K562 (cell line): ENCODE results near the gene GEN1. TPM values are rescaled to one million over a fixed set of nuclear protein-coding genes. Genes with fewer than 3 reads are reported as not detected.

Experiments used
- ATAC-seq: fragments of 200-7000 bp; cut with Tn5 transposase; 3 replicates; pipeline ENCODE4 v1.9.1; 2020; ENCODE audit warnings: moderate library complexity
- BruUV-seq: library from RNA; stranded (reverse); fragments of 400-500 nt; replicated peaks from 2 replicates; lab custom pipeline; 2021; lab: Mats Ljungman, UMichigan
- CTCF ChIA-PET: fragments of 300-600 bp; formaldehyde crosslinking; extraction: SDS; loops from one replicate; lab custom pipeline; 2021; ENCODE audit warnings: low intra/inter-chr PET ratio; lab: Yijun Ruan, JAX
- POLR2A ChIA-PET: fragments of 300-600, 350-650 bp; sonication (Branson Sonifier 250); formaldehyde crosslinking; extraction: SDS; loops from one replicate; lab custom pipeline; 2021; ENCODE audit warnings: antibody characterized with exemption, inconsistent platforms; lab: Yijun Ruan, JAX
- DNase-seq, 4 experiments: peaks; one replicate each; pipeline versions ENCODE4 v3.0.0 to v3.0.0-alpha.2; 2011 to 2018; ENCODE audit warnings: low spot score in 3 of 4, mixed read lengths in 3 of 4; ENCODE audit errors: extremely low read depth in 1 of 4
- FAIRE-seq: peaks from 2 replicates; lab custom pipeline; 2011; peaks lifted over from hg19 to GRCh38; lab: Jason Lieb, UNC
- H2AFZ ChIP-seq: 2 replicates; pipeline ENCODE4 v1.6.0; 2011; ENCODE audit warnings: low read depth, low read length, control low read depth, inconsistent platforms
- H3K27ac ChIP-seq: fragments of 200-600 bp; 3 replicates; pipeline ENCODE4 v1.8.0; 2011; ENCODE audit warnings: low read depth, mild to moderate bottlenecking, control low read depth, inconsistent platforms, low read length, moderate library complexity, mixed read lengths; ENCODE audit errors: extremely low read depth
- H3K27me3 ChIP-seq, 2 experiments: fragments of 300-600 bp in 1 of 2; 2 replicates in 1 of 2; 3 replicates in 1 of 2; pipeline versions ENCODE4 v1.6.0 to v1.8.0; 2011; ENCODE audit warnings: inconsistent platforms in 2 of 2, low read length in 2 of 2, mild to moderate bottlenecking in 1 of 2, mixed read lengths in 1 of 2, moderate library complexity in 1 of 2; ENCODE audit not compliant: control insufficient read depth in 2 of 2, insufficient read depth in 2 of 2
- H3K36me3 ChIP-seq: fragments of 300-600 bp; 3 replicates; pipeline ENCODE4 v1.8.0; 2011; ENCODE audit warnings: mild to moderate bottlenecking, low read length, inconsistent platforms; ENCODE audit not compliant: control insufficient read depth, insufficient read depth
- H3K4me1 ChIP-seq, 2 experiments: fragments of 200-600 bp in 1 of 2; replicated peaks in 1 of 2; 2 replicates in 1 of 2; 3 replicates in 1 of 2; pipeline versions ENCODE4 v1.5.1 to v1.8.0; 2011; ENCODE audit warnings: inconsistent platforms in 2 of 2, low read length in 2 of 2, mild to moderate bottlenecking in 1 of 2, mixed read lengths in 1 of 2, moderate library complexity in 1 of 2; ENCODE audit not compliant: control insufficient read depth in 2 of 2, insufficient read depth in 2 of 2
- H3K4me2 ChIP-seq: 2 replicates; pipeline ENCODE4 v1.6.1; 2011; ENCODE audit warnings: low read length, control low read depth, inconsistent platforms, mixed read lengths; ENCODE audit not compliant: insufficient read depth
- H3K4me3 ChIP-seq: fragments of 200-600 bp; sonication (generic), shearing (Covaris generic); 2 replicates; pipeline ENCODE4 v1.5.1; 2016; ENCODE audit warnings: control low read depth, inconsistent platforms
- H3K79me2 ChIP-seq: fragments of 200-600 bp; 3 replicates; pipeline ENCODE4 v1.8.0; 2011; ENCODE audit warnings: low read length, inconsistent platforms; ENCODE audit not compliant: control insufficient read depth, insufficient read depth
- H3K9ac ChIP-seq, 2 experiments: 2 replicates each; pipeline versions ENCODE4 v1.6.0 to v1.6.1; 2011; ENCODE audit warnings: low read depth in 2 of 2, low read length in 2 of 2, control low read depth in 1 of 2, inconsistent platforms in 1 of 2, mild to moderate bottlenecking in 1 of 2, mixed read lengths in 1 of 2; ENCODE audit not compliant: insufficient read depth in 1 of 2
- H3K9me1 ChIP-seq: one replicate; pipeline ENCODE4 v1.6.0; 2011; ENCODE audit warnings: inconsistent platforms, mild to moderate bottlenecking, low read length, moderate library complexity; ENCODE audit not compliant: control insufficient read depth, insufficient read depth
- H3K9me3 ChIP-seq: replicated peaks from 2 replicates; pipeline ENCODE4 v1.5.1; 2011; ENCODE audit warnings: low read depth, low read length, inconsistent platforms; ENCODE audit not compliant: control insufficient read depth, insufficient read depth
- H4K20me1 ChIP-seq: replicated peaks from 2 replicates; pipeline ENCODE4 v1.6.1; 2011; ENCODE audit warnings: low read length, inconsistent platforms, mixed read lengths; ENCODE audit not compliant: control insufficient read depth, insufficient read depth
- ARID1B ChIP-seq: fragments of 450-650 bp; IDR thresholded peaks from 2 replicates; pipeline ENCODE4 v1.6.1; 2016; ENCODE audit warnings: antibody characterized with exemption, mild to moderate bottlenecking, inconsistent platforms
- ATF3 ChIP-seq, 2 experiments: fragments of 450-650 bp in 1 of 2; sonication (generic) in 1 of 2; formaldehyde crosslinking in 1 of 2; IDR thresholded peaks in 1 of 2; conservative IDR thresholded peaks in 1 of 2; 2 replicates each; pipeline versions ENCODE4 v1.6.1 to v1.8.1; 2016 to 2023; ENCODE audit warnings: mild to moderate bottlenecking in 2 of 2, moderate library complexity in 2 of 2, inconsistent platforms in 1 of 2, missing genetic modification reagents in 1 of 2
- CCNT2 ChIP-seq: IDR thresholded peaks from 2 replicates; pipeline ENCODE4 v1.6.1; 2011; ENCODE audit warnings: borderline replicate concordance, low read depth, mild to moderate bottlenecking, moderate library complexity, mixed read lengths, low read length; ENCODE audit not compliant: insufficient read length; ENCODE audit errors: extremely low read depth
- CEBPB ChIP-seq: fragments of 450-650 bp; IDR thresholded peaks from 2 replicates; pipeline ENCODE4 v1.6.1; 2016; ENCODE audit warnings: missing genetic modification characterization, missing compliant biosample characterization
- CEBPG ChIP-seq, 3 experiments: fragments of 200-800 bp in 1 of 3; sonication (Bioruptor generic) in 1 of 3; sonication (generic) in 1 of 3; formaldehyde crosslinking in 1 of 3; IDR thresholded peaks in 2 of 3; conservative IDR thresholded peaks in 1 of 3; 2 replicates each; pipeline versions ENCODE4 v1.6.1 to v1.8.0; 2016 to 2022; ENCODE audit warnings: missing compliant biosample characterization in 2 of 3, missing genetic modification characterization in 2 of 3, mild to moderate bottlenecking in 1 of 3, missing genetic modification reagents in 1 of 3
- CREB3L1 ChIP-seq: fragments of 450-650 bp; IDR thresholded peaks from 2 replicates; pipeline ENCODE4 v1.6.1; 2014; ENCODE audit warnings: low read depth, mild to moderate bottlenecking, moderate library complexity, borderline replicate concordance
- FOSL1 ChIP-seq: fragments of 200-800 bp; sonication (Bioruptor generic); conservative IDR thresholded peaks from 2 replicates; pipeline ENCODE4 v1.6.1; 2016; ENCODE audit warnings: missing genetic modification characterization, missing compliant biosample characterization
- PPARD ChIP-seq: fragments of 250-450 bp; sonication (Bioruptor Pico); IDR thresholded peaks from 2 replicates; pipeline ENCODE4 v1.8.0; 2022; ENCODE audit warnings: inconsistent platforms, mild to moderate bottlenecking, moderate library complexity
- SMARCA4 ChIP-seq: fragments of 450-650 bp; IDR thresholded peaks from 2 replicates; pipeline ENCODE4 v1.6.1; 2016
- SOX6 ChIP-seq: fragments of 450-650 bp; IDR thresholded peaks from 2 replicates; pipeline ENCODE4 v1.6.1; 2014; ENCODE audit warnings: mild to moderate bottlenecking
- YY1 ChIP-seq, 3 experiments: IDR thresholded peaks; 2 replicates each; pipeline ENCODE4 v1.6.1; 2011; ENCODE audit warnings: low read length in 2 of 3, mild to moderate bottlenecking in 2 of 3, moderate library complexity in 2 of 3, borderline replicate concordance in 1 of 3, control low read depth in 1 of 3, low read depth in 1 of 3; ENCODE audit not compliant: insufficient read depth in 3 of 3, insufficient replicate concordance in 2 of 3, control insufficient read depth in 1 of 3, insufficient read length in 1 of 3; ENCODE audit errors: extremely low read depth in 1 of 3
- ZBTB9 ChIP-seq: fragments of 450-650 bp; formaldehyde crosslinking; IDR thresholded peaks from 2 replicates; pipeline ENCODE4 v1.4.0; 2020; ENCODE audit warnings: mild to moderate bottlenecking, moderate library complexity
- ZFP1 ChIP-seq: fragments of 450-650 bp; formaldehyde crosslinking; IDR thresholded peaks from 2 replicates; pipeline ENCODE4 v1.4.0; 2020; ENCODE audit warnings: mild to moderate bottlenecking, mixed read lengths
- ZFPM2 ChIP-seq: fragments of 250-450 bp; sonication (Bioruptor Pico); IDR thresholded peaks from 2 replicates; pipeline ENCODE4 v1.5.1; 2022; ENCODE audit warnings: mild to moderate bottlenecking
- ZNF24 ChIP-seq: fragments of 450-650 bp; IDR thresholded peaks from 2 replicates; pipeline ENCODE4 v1.6.1; 2016
- ZNF280A ChIP-seq: fragments of 450-650 bp; IDR thresholded peaks from 2 replicates; pipeline ENCODE4 v1.6.1; 2018; ENCODE audit warnings: mild to moderate bottlenecking, low read depth; ENCODE audit not compliant: partially characterized antibody
- WGBS: fragments of 100-300 bp; shearing (Covaris generic); methylation state at CpG from one replicate; pipeline ENCODE4 v1.1.6; 2016; ENCODE audit warnings: low coverage, mixed read lengths; ENCODE audit not compliant: insufficient coverage; ENCODE audit errors: missing lambda C conversion rate; 5-methylcytosine and 5-hydroxymethylcytosine counted together
- in situ Hi-C: fragments of 300-500 bp; cut with MboI; formaldehyde crosslinking; loops from 4 replicates; pipeline ENCODE4 v1.15.0; 2018; ENCODE audit warnings: inconsistent platforms, mixed read lengths
- intact Hi-C: fragments of 100-400 bp; cut with micrococcal nuclease; formaldehyde crosslinking; loops from 2 replicates; pipeline ENCODE4 v1.14.2; 2022
- polyA plus RNA-seq, 8 experiments: library from polyadenylated mRNA; depleted of rRNA in 4 of 8; stranded (reverse) in 5 of 8; unstranded in 3 of 8; fragments of >200 nt; fragmentation: Nextera tagmentation in 2 of 8; fragmentation: Illumina TruSeq in 1 of 8; extraction: Ambion mirVana in 2 of 8; extraction: Trizol in 1 of 8; gene quantifications; 2 replicates each; pipeline versions ENCODE4 v1.2.1 to v1.2.3, GENCODE V29; 2011 to 2014; ENCODE audit warnings: inconsistent platforms in 1 of 8, missing spikeins in 1 of 8
- total RNA-seq, 7 experiments: library from RNA; depleted of rRNA in 6 of 7; stranded (reverse); fragments of >200 nt in 6 of 7; fragmentation: Illumina TruSeq in 2 of 7; extraction: Trizol in 2 of 7; gene quantifications; 2 replicates each; pipeline versions ENCODE4 v1.2.1 to v1.2.3, GENCODE V29; 2011 to 2021; ENCODE audit warnings: low replicate concordance in 1 of 7

The GEN1 gene
- total and polyA plus RNA-seq, 9 of the 15 experiments (the other 6 are each of a cell fraction or from before 2014, with no cell fraction given): 8.6 to 39.7 (median 24.5) TPM

GRCh38 chr2:17758118-17758517, 4.2 kb downstream of the GEN1 start:
- ATAC-seq: no peak
- H3K4me1 ChIP-seq: peaks cover 6 to 19% of the 10 kb centered on the region in 2 experiments
- intact Hi-C loops: no loop called here
- no peaks in the 10 kb centered on the region for H3K9me3 ChIP-seq
- H3K9ac ChIP-seq: 0 out of 4 replicates have a peak overlapping the region, but pooled peaks of 1 of the 2 experiments have one; percentile 34
- peak overlapping the region; percentile 32; the same call in 2 of the 3 replicates for H3K27ac ChIP-seq
- peak overlapping the region; percentile 3; the same call in 1 of the 2 replicates for H2AFZ ChIP-seq
- FAIRE-seq: no peak
- no peaks in the 10 kb centered on the region for H3K9me1 ChIP-seq
- peaks cover 70% of the 10 kb centered on the region for H3K79me2 ChIP-seq
- H3K27me3 ChIP-seq: no peaks in the 10 kb centered on the region
- ChIA-PET CTCF (no interaction called here), POLR2A (interaction anchor here (1.7 kb wide), 1 partner anchor 10 kb away, joined by 3 read pairs; no protein-coding TSS in a partner anchor)
- H3K4me2 ChIP-seq: no peak overlapping the region; the same call in 1 of the 2 replicates
- in situ Hi-C loops: no loop called here
- no peak overlapping the region for H3K4me3 ChIP-seq
- no peaks in the 10 kb centered on the region for H4K20me1 ChIP-seq
- 29% methylated on average over 3 of the region's 3 CpGs for WGBS
- peaks cover 36% of the 10 kb centered on the region for H3K36me3 ChIP-seq
- no peak for DNase-seq
- no TSS peak for BruUV-seq
- TF ChIP-seq FOSL1 (peak; percentile 51), PPARD (CRISPR knock-in tag) (no peak), CEBPB (tag) (peak; percentile 85), ZNF24 (no peak), ZFPM2 (CRISPR knock-in tag) (no peak), CREB3L1 (no peak), CEBPG (CRISPR knock-in tag; IDR thresholded peaks at IDR 0.05) (no peak), CEBPG (tag; conservative IDR thresholded peaks at IDR 0.05 in 1 of 2, IDR thresholded peaks at IDR 0.05 in 1 of 2) (peak; percentile 63 to 83), ATF3 (IDR thresholded peaks at IDR 0.05) (peak; percentile 49), ATF3 (CRISPR knock-in tag; conservative IDR thresholded peaks at IDR 0.05) (no peak), CCNT2 (no peak), YY1 (IDR thresholded peaks at IDR 0.05; ENCODE audit: borderline replicate concordance in 1 of 3, control insufficient read depth in 1 of 3, extremely low read depth in 1 of 3, insufficient read depth in 3 of 3, insufficient read length in 1 of 3, insufficient replicate concordance in 2 of 3, low read depth in 1 of 3, low read length in 2 of 3) (no peak), ZBTB9 (CRISPR knock-in tag) (no peak), SOX6 (peak; percentile 84), ZFP1 (no peak), ZNF280A (no peak), ARID1B (0 out of 2 replicates have a peak, but pooled peaks have one; percentile 16), SMARCA4 (0 out of 2 replicates have a peak, but pooled peaks have one; percentile 13)
